Measurements from ENCODE around the gene LGR4.
"Not testable (repeated sequence)": the region's sequence is repeated elsewhere in the genome, so short reads cannot be mapped to it uniquely, and the experiment has no call there.

LGR4 gene, protein sequence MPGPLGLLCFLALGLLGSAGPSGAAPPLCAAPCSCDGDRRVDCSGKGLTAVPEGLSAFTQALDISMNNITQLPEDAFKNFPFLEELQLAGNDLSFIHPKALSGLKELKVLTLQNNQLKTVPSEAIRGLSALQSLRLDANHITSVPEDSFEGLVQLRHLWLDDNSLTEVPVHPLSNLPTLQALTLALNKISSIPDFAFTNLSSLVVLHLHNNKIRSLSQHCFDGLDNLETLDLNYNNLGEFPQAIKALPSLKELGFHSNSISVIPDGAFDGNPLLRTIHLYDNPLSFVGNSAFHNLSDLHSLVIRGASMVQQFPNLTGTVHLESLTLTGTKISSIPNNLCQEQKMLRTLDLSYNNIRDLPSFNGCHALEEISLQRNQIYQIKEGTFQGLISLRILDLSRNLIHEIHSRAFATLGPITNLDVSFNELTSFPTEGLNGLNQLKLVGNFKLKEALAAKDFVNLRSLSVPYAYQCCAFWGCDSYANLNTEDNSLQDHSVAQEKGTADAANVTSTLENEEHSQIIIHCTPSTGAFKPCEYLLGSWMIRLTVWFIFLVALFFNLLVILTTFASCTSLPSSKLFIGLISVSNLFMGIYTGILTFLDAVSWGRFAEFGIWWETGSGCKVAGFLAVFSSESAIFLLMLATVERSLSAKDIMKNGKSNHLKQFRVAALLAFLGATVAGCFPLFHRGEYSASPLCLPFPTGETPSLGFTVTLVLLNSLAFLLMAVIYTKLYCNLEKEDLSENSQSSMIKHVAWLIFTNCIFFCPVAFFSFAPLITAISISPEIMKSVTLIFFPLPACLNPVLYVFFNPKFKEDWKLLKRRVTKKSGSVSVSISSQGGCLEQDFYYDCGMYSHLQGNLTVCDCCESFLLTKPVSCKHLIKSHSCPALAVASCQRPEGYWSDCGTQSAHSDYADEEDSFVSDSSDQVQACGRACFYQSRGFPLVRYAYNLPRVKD

DNA sequence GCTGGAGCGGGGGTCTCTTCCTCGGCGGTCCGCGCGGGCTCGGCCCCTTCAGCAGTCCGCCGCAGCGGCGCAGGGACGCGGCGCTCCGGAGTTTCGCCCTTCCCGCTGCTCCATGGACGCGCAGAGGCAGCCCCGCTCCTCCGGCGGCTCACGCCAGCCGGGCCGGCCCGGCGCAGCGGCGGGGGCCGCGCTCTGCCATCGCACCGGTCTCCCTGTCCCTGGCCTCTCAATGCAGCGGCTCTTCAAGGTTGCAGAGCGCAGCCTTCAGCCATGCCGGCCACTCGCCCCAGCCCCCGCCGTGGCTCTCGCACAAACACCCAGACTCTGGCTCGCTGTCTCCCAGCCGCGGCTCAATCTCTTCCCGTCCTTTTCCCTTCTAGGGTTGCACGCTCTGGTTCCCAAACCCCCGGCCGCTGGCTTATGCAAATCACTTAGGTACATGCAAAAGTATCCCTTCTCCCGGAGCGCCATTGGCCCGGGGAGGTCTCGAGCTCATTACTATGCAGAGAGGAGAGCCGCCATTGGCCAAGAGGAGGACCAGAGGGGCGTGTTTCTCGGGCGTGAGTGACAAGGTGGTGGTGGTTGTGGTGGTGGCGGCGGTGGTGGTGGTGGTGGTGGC is at the start of gene LGR4:
LGR4 (minus strand) TSS at position 393 of the 619 bp plus-strand sequence. CDS start 488 bp downstream, outside the sequence.
- peak; percentile 80 for DNase-seq (ENCODE audit: low read depth, low spot score)
- peak within 1 kb of the TSS; percentile 89 for H3K27ac ChIP-seq

DNA sequence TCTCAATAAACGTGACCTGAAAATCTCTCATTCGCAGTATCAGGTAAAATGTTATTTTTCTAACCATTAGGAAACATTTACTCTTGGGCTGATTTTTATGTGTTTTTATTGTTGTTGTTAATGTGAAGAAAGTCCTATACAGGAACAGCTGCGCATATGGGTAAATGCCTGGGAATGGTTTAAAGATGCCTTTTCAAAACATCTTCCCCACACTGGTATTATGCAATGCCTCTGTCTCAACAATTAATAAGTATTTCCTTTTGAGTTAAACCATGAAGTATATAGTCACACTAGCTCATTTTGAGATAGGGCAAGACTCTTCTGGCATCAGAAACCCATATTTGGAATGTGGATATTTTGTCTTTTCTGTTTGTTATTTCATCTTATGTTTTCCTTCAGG is 47.6 kb upstream of the LGR4 start:
- no peak overlapping the region for H3K27ac ChIP-seq
- no peak for DNase-seq (ENCODE audit: low read depth, low spot score)

DNA sequence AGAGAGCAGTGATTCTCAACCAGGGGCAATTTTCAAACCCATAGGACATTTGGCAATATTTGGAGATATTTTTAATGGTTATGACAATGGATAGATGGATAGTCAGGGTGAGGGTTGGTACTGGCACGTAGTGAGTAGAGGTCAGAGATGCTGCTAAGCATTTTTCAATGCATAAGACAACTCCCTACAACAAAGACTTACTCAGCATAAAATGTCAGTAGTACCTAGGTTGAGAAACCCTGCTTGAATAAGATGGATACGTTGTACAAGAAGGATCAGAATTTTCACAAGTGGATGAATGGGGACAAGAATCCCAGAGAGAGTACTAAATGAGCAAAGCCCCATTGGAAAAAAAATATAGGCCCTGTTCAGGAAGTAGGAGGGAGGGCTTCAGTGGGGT is 45.9 kb upstream of the LGR4 start:
- DNase-seq (ENCODE audit: low read depth, low spot score): no peak
- H3K27ac ChIP-seq: no peak overlapping the region

DNA sequence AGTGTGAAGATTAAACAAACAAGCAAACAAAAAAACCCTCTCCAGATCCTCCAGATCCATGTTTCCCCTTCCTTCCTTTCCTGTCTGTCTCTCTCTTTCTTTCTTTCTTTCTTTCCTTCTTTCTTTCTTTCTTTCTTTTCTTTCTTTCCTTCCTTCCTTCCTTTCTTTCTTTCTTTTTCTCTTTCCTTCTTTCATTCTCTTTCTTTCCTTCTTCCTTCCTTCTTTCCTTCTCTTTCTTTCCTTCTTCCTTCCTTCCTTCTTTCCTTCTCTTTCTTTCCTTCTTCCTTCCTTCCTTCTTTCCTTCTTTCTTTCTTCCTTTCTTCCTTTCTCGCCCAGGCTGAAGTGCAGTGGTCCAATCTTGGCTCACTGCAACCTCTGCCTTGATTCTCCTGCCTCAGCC is 44.9 kb upstream of the LGR4 start:
- H3K27ac ChIP-seq; DNase-seq (ENCODE audit: low read depth, low spot score): not testable (repeated sequence)

DNA sequence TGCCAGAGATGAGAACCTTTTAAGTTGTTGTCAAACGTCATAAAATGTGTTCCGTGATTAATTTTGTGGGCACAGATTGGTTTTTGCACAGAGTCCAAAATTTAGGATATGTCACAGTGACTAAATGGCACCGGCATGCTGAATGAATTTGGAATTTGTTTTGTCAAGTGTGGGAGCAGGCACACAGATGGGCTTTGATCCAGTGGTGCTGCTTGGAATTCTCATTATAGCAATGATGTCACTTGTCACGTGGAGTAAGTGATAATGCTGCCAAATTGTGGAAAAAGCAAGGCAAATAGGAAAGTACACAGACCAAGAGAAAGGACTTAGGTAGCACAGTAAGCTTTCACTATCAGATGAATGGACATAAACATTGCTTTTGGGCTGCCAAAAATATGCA is 42.0 kb upstream of the LGR4 start:
- no peak for DNase-seq (ENCODE audit: low read depth, low spot score)
- H3K27ac ChIP-seq: no peak overlapping the region

DNA sequence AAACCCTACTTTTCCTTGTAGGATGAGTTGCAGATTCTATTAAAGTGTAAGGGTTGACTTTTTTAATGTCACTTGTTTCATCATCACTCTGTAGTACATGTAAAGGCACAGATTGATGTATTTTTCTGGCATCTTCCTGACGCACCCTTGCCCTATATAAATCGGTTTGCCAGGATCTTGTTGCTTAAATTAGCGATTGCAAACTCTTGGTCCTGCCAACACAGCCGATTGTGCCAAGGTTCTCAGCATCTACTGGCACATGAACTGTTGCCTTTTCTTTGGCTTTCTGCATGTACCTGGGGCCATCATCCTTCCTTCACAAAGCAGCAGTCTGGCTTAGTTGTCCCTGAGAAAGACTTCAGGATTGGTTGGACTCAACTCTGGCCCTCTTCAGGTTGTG is 41.5 kb upstream of the LGR4 start:
- DNase-seq (ENCODE audit: low read depth, low spot score): no peak
- H3K27ac ChIP-seq: no peak overlapping the region

DNA sequence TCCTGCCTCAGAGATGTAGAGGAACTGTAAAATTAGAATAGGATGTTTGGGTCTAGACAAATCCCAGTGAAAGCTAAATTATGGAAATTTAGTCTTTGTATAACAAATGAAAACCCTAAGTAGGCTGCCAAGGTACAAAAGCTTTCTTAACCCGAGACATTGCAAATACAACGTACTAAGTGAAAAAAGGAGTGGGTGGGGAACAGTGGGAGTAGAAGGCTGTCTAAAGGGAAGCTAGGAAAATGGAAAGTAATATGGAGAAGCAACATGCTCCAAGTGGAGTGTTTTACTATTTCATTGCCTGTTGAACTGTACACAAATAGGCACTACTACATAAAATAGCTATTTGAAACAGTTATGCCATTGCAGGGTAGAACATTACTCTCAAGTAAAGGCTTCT is 40.8 kb upstream of the LGR4 start:
- H3K27ac ChIP-seq: no peak overlapping the region
- DNase-seq (ENCODE audit: low read depth, low spot score): no peak

DNA sequence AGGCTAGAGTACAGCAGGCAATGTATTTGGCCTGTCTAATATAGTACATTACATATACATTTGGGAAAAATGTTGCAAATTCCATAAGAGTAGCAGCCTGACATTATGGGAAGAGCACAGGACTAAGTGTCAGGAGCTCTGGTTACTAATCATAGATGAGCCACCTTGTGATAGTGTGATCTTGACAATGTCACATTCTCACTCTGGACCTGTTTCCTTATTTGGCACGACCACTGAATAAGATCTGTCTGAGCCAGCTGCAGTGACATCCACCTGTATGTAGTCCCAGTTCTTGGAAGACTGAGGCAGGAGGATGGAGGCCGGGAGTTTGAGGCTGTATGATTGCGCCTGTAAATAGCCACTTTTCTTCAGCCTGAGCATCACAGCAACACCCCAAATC is 39.6 kb upstream of the LGR4 start:
- no peak overlapping the region for H3K27ac ChIP-seq
- DNase-seq (ENCODE audit: low read depth, low spot score): no peak

DNA sequence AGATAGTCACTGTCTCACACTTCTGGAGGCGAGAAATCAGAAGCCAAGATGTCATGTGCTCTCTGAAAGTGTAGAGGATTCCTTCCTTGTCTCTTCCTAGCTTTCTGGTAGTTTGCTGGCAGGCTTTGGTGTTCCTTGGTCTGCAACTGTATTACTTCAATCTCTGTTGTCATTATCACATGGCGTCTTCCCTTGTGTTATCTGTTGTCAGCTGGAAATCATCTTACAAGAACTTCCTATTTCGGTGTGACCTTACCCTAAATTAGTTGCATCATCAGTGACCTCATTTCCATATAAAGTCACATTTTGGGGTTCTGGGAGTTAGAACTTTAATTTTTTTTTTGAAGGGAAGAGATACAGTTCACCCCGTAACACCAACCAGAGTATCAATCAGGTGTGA is 37.3 kb upstream of the LGR4 start:
- H3K27ac ChIP-seq: no peak overlapping the region
- DNase-seq (ENCODE audit: low read depth, low spot score): no peak

DNA sequence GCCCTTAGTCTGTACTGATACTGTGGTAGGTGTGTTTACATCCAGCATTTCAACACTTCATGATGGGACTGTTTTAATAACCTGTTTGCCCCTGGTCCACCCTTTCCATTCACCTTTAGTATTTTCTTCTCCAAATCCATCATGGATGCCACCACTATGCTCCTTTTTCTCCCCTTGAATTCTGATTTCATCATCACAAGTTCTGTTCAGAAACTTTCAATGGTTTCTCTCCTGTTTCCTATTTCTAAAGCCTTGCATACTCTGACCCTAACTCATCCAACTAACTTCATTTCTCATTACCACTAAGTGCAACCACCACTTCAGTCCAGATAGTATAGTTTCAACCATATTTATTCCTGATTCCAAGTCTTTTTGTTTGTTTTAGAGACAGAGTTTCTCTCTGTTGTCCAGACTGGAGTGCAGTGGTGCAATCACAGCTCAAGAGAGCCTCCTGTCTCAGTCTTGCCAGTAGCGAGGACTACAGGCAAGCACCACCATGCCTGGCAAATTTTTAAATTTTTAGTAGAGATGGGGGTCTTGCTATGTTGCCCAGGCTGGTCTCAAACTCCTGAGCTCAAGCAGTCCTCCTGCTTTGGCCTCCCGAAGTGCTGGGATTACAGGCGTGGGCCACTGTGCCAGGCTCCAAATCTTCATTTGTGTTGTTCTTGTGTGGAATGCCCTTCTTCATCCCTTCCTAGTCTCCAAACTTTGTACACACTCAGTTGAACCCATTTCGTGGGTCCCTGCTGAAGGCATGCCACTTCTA is 35.1 kb upstream of the LGR4 start:
- H3K27ac ChIP-seq: no peak overlapping the region
- DNase-seq (ENCODE audit: low read depth, low spot score): no peak

DNA sequence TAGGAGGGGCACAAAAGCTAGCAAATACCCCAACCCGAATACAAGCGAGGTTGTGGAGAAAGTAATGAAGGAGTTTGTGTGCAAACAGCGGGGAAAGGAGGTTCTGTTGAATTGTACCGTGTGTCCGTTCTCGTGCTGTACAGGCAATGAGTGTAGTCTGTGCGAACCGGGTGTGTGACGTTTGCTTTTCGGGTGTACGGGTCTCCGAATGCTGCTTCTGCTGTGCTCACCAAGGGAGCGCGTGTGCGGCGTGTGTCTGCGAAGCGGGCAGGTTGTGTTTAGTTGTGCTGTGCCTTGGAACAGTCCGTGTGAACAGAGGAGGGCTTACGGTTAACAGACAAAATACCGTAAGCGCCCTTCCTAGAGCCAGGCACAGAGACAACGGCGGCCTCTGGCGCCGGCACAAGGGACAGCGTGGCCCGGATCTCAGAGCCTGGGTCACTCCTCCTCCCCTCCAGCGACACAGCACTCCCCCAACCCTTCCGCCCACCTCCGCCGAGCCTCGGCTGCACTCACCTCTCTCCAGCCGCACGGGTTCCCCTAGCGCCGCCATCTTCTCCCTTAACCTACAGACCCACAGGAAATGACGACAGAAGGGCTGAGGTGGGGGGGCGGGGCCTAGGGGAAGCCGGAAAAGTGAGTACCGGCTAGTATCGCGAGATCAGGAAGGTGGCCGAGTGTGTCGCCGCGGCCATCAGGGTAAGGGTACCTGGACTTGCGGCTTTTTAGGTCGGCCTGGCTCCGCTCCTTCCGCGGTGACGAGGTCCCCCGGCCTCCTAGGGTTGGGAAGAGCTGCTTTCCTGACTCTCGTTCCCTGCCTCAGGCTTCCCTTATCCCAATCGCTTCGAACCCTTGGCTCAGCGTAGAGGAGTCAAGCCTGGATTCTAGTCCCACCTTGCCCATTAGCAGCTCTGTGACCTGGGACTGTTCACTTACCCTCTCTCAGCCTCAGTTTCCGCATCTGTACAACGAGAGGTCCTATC is 33.9 kb upstream of the LGR4 start, which contains the start of gene LIN7C:
LIN7C (minus strand) TSS at position 570 of the 983 bp plus-strand sequence; CDS start at position 553, 17 bp downstream.
- peak within 1 kb of the TSS; percentile 62 for H3K27ac ChIP-seq
- peak; percentile 67 for DNase-seq (ENCODE audit: low read depth, low spot score)

DNA sequence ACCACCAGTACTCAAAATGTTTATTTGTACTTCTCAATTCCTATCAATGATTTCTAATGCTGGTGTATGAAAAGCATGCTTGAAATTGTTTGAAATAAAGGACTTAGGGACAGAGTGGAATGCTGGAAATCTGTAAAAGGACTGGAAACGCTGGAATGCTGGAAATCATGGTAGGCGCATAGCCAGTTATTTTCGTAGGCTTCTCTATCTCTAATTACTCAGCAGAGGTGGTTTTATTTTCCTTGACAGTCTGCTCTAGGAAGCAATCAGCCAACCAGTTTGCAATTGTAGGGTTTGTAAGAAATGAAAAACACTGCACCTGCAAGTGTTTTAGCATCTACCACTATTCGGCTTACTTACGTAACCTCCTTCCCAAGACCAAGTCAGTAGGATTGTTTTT is 33.2 kb upstream of the LGR4 start:
- no peak for DNase-seq (ENCODE audit: low read depth, low spot score)
- peak overlapping the region; percentile 62 for H3K27ac ChIP-seq

DNA sequence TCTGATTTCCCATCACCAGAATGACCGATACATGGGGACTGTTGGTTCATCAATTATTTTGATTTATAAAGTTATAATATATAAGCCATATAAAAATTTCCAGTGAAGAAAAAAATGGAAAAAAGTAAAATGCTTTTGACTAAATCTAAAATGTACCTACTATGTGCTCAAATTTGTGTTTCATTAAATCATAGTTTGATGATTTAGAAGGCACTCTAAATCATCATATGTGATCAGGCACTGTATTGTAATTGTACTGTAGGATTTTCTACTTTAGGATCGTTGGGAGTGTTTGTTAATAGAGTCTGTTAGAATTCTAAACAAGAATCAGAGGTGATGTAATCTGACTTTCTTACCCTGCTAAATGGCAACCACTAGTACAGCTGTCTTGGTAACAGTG is 31.6 kb upstream of the LGR4 start:
- no peak overlapping the region for H3K27ac ChIP-seq
- DNase-seq (ENCODE audit: low read depth, low spot score): no peak

DNA sequence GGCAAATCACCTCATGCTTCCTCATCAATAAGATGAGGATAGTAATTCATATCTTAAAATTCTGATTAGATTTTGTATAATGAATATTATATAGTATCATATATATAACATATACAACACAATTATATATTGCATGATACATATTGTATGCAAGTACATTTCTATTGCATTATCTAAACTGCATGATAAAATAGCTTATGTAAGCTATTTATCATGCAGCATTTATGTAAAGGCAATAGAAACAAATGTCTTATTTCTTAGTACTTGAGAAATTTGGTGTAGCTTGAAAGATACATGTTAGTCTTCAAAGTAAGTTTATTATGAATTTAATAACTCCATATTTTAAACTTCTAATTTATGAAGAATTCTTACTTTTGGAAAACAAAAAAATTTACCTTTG is 28.5 kb upstream of the LGR4 start:
- no peak for DNase-seq (ENCODE audit: low read depth, low spot score)
- H3K27ac ChIP-seq: no peak overlapping the region

DNA sequence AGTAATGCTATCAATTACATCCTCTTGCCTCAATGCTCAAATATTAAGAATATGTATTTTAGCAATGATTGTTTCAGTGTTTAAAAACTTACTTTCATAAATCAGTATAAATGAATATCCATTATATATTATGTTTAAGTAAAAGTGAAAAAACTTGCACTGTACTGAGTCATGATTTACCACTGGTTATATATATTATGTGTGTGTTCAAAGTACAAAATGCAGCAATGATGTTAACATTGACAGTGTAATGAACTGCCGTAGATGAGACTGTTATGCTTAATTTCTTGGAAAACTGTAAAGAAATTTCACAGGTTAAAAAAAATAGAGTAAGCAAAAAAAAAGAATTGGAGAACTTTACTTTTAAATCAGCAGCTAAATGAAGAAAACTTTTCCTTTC is 25.3 kb upstream of the LGR4 start:
- no peak overlapping the region for H3K27ac ChIP-seq
- no peak for DNase-seq (ENCODE audit: low read depth, low spot score)

DNA sequence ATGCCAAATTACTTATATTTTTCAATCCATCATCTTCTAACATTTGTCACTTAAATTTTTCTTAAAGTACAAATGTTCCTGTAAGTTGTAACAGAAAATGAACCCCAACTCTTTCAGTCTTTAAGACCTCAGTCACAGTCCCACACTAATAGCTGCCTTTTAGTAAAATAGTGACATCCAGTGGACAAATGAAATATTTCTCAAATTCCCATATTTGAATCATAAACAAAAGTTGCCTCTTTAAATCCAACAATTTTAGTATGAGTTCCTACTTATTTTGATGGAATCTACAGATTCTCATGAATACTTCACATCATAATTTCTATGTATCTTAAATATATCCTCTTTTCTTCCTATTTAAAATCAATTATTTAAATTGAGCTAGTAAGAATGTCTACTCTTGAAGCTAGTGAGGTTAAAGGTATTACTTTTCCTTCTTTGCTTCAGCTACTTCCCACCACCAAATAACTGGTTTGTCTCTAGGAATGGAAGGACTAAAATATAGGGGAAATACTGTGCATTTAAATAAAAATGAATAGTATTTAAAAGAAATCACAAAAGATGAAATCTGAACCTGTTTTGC is 24.8 kb upstream of the LGR4 start:
- no peak for DNase-seq (ENCODE audit: low read depth, low spot score)

DNA sequence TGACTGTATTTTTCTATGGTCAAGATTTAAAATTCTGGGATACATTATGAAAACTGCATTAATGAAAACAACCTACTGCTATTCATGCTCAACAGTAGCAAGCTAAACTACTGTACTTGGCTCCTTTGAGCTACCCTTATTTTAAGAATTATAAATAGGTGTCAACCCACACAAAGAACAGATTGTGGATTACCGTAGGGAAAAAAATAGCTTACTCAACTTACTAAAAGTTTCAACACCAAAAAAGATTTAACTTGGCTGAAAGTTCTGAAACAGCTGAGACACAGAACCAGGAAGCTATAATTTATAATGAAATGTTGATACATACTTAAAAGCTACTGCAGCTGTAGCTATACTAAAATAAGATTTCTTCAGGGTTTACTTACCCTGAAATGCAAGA is 23.9 kb upstream of the LGR4 start:
- no peak for DNase-seq (ENCODE audit: low read depth, low spot score)
- no peak overlapping the region for H3K27ac ChIP-seq

More for the DNA sequence above, 24.8 kb upstream of the LGR4 start:
- no peak overlapping the region for H3K27ac ChIP-seq

DNA sequence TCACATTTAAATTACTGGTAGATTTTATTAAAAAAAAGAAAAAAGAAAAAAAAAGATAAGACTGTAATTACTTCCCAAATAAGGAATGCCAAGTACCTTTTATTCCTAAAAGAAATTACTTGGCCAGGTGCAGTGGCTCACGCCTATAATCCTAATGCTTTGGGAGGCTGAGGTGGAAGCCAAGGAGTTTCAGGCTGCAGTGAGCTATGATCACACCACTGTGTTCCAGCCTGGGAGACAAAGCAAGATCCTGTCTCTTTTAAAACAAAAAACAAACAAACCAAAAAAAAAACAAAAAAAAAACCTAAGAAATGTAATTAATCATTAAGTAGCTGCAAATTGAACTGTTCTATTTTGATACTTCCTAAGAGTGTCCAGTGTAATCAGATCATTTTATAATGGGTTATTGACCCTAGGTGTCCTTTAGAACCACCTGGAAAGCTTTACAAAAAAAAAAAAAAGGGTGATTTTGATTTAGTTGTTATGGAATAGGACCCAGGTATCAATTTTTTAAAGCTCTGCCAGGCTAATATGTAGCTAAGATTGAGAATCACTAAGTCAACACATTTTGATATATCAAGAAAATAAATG is 23.2 kb upstream of the LGR4 start:
- H3K27ac ChIP-seq: no peak overlapping the region
- DNase-seq (ENCODE audit: low read depth, low spot score): no peak

All from epithelial cell of prostate (primary cell).